Measurements from ENCODE around the gene SHPK. TPM values are rescaled to one million over a fixed set of nuclear protein-coding genes. Genes with fewer than 3 reads are reported as not detected.

Gene SHPK
- polyA plus RNA-seq, 1 experiment: 5.6 TPM

DNA sequence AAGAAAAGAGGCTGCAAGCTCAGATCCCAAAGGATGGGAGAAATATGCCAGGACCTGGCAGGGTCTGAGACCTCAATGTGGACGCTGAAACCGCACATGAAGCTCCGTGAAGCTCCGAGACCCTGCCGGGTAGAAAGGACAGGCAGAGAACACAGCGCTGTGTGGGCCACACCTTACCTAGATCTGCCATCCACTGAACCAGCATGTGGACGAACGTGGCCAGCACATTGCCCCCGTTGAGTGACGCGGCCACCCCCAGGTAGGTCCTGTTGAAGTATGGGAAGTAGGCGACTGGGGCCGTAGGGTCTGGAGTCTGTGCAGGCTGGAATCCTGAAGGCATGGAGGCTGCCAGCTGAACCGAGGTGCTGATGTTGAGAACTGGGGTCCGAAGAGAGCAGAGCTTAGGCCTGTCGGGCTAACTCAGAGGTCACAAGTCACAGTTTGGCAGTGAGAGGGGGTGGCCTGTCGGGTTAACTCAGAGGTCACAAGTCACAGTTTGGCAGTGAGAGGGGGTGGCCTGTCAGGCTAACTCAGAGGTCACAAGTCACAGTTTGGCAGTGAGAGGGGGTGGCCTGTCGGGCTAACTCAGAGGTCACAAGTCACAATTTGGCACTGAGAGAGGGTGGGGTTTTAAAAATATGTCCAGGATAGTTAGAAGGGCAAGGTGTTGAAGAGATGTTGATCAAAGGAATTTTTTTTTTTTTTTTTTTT lies 20.7 kb downstream of the SHPK start:
- DNase-seq (ENCODE audit: low read depth): no peak
- ChIA-PET CTCF (interaction anchor here (0.6 kb wide), 1 partner anchor 12 kb away, joined by 3 read pairs; no protein-coding TSS in a partner anchor), POLR2A (no interaction called here)
- TF ChIP-seq, protein P1, sequence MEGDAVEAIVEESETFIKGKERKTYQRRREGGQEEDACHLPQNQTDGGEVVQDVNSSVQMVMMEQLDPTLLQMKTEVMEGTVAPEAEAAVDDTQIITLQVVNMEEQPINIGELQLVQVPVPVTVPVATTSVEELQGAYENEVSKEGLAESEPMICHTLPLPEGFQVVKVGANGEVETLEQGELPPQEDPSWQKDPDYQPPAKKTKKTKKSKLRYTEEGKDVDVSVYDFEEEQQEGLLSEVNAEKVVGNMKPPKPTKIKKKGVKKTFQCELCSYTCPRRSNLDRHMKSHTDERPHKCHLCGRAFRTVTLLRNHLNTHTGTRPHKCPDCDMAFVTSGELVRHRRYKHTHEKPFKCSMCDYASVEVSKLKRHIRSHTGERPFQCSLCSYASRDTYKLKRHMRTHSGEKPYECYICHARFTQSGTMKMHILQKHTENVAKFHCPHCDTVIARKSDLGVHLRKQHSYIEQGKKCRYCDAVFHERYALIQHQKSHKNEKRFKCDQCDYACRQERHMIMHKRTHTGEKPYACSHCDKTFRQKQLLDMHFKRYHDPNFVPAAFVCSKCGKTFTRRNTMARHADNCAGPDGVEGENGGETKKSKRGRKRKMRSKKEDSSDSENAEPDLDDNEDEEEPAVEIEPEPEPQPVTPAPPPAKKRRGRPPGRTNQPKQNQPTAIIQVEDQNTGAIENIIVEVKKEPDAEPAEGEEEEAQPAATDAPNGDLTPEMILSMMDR (IDR thresholded peaks at IDR 0.05; ENCODE audit: insufficient read depth, low read depth, low read length): no peak
- H3K27me3 ChIP-seq (ENCODE audit: control insufficient read depth, insufficient read depth, low read length): no peaks in the 10 kb centered on the region
- H3K4me3 ChIP-seq (ENCODE audit: low read depth, low read length): no peak overlapping the region
- H3K36me3 ChIP-seq (ENCODE audit: control insufficient read depth, insufficient read depth, low read length): peaks cover 29% of the 10 kb centered on the region

DNA sequence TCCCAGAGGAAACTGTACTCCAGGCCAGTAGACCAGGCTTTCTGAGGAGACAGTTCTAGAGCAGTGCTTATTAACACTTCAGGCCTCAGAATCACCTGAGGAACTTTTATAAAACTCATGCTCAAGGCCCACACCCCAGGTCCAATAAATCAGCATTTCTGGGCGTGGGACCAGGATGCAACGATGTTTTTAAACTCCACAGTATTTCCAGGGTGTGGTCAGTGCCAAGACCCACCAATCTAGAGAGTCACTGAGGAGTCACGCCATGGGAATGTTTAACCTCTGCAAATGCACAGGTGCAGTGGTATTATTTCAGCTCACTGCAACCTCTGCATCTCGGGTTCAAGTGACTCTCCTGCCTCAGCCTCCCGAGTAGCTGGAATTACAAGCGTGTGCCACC lies 22.9 kb downstream of the SHPK start:
- ChIA-PET POLR2A (no interaction called here), CTCF (no interaction called here)
- Histone ChIP-seq H3K36me3 (ENCODE audit: control insufficient read depth, insufficient read depth, low read length) (peaks cover 35% of the 10 kb centered on the region), H3K27me3 (ENCODE audit: control insufficient read depth, insufficient read depth, low read length) (no peaks in the 10 kb centered on the region), H3K4me3 (ENCODE audit: low read depth, low read length) (no peak overlapping the region)
- TF ChIP-seq, protein P1 (IDR thresholded peaks at IDR 0.05; ENCODE audit: insufficient read depth, low read depth, low read length): no peak
- DNase-seq (ENCODE audit: low read depth): no peak

DNA sequence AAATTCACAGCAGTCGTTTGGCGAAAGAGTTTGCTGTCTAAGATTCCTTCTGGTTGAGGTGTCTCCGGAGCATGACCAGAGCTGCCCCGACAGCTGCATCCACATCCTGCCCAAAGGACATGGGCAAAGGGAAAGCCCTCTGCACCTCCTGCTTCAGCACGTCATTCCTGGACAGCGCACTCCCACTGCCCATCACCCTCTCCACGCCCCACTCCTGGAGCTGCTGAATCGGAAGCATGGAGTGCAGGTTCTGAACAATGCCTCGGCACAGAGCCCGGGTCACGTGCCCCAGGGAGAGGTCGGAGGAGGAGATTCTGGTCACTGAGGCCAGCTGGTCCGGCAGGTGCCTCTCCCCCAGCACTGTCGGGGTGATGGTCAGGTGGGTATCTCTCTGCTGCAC lies 25.5 kb downstream of the SHPK start:
- TF ChIP-seq, protein P1 (IDR thresholded peaks at IDR 0.05; ENCODE audit: insufficient read depth, low read depth, low read length): no peak
- Histone ChIP-seq H3K27me3 (ENCODE audit: control insufficient read depth, insufficient read depth, low read length) (no peaks in the 10 kb centered on the region), H3K36me3 (ENCODE audit: control insufficient read depth, insufficient read depth, low read length) (peaks cover 30% of the 10 kb centered on the region), H3K4me3 (ENCODE audit: low read depth, low read length) (no peak overlapping the region)
- ChIA-PET CTCF (interaction anchor here (1.1 kb wide), 1 partner anchor 9 kb away, joined by 3 read pairs; no protein-coding TSS in a partner anchor), POLR2A (no interaction called here)
- no peak for DNase-seq (ENCODE audit: low read depth)

DNA sequence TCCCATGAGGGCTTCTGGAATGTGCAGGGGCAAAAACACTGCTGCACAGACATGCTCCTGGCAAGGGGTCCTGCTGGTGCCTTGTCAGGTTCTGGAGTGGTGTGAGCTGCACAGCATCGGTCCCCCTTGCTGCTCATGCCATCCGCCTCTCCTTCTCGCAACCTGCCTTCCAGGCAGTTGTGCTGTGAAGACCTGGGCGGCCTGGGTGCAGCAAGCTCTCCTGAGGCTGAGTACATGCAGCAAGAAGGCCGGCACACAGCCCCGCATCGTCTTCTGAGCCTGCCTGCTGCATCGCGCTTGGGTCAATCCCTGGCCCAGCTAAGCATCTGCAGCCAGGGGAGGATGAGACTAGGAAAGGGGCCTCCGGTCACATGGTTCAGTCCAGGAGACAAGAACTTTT lies 26.4 kb downstream of the SHPK start:
- ChIA-PET CTCF (no interaction called here), POLR2A (no interaction called here)
- Histone ChIP-seq H3K36me3 (ENCODE audit: control insufficient read depth, insufficient read depth, low read length) (peaks cover 25% of the 10 kb centered on the region), H3K27me3 (ENCODE audit: control insufficient read depth, insufficient read depth, low read length) (no peaks in the 10 kb centered on the region), H3K4me3 (ENCODE audit: low read depth, low read length) (no peak overlapping the region)
- TF ChIP-seq, protein P1 (IDR thresholded peaks at IDR 0.05; ENCODE audit: insufficient read depth, low read depth, low read length): no peak
- DNase-seq (ENCODE audit: low read depth): no peak

DNA sequence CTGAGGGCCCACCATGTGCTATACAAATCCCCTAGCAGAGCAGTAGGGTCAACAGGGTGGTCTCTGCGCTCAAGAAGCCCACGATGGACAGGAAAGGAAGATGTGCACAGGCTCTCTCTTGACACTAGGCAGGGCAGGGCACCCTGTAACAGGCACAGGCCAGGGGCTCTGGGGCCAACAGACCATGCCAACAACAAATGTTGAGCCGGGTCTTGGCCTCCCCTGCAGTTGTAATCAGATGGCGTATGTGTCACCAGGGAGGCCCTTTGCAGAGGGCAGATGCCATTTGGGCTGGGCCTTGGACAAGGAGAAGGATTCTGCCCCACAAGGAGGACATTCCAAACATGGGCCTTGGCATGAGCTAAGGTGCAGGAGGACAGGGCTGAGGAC lies 32.2 kb downstream of the SHPK start:
- Histone ChIP-seq H3K36me3 (ENCODE audit: control insufficient read depth, insufficient read depth, low read length) (peaks cover 2% of the 10 kb centered on the region), H3K4me3 (ENCODE audit: low read depth, low read length) (no peak overlapping the region), H3K27me3 (ENCODE audit: control insufficient read depth, insufficient read depth, low read length) (no peaks in the 10 kb centered on the region)
- DNase-seq (ENCODE audit: low read depth): no peak
- TF ChIP-seq, protein P1 (IDR thresholded peaks at IDR 0.05; ENCODE audit: insufficient read depth, low read depth, low read length): no peak
- CTCF ChIA-PET: interaction anchor here (2.5 kb wide), 1 partner anchor 44 kb away, joined by 7 read pairs; no protein-coding TSS in a partner anchor
- POLR2A ChIA-PET: interaction anchor here (0.6 kb wide), 1 partner anchor 56 kb away, joined by 3 read pairs; no protein-coding TSS in a partner anchor
